Measurements from ENCODE around the gene ARPC3.
"Not testable (repeated sequence)": the region's sequence is repeated elsewhere in the genome, so short reads cannot be mapped to it uniquely, and the experiment has no call there.

The ARPC3 gene

GRCh38 chr12:110417113-110417512 lies 33.0 kb downstream of the ARPC3 start:
- DNase-seq (ENCODE audit: low read depth): not testable (repeated sequence)

- not testable (repeated sequence) for DNase-seq (ENCODE audit: low read depth)
Measured at GRCh38 chr12:110410086-110410485, 40.1 kb downstream of the ARPC3 start.

- DNase-seq (ENCODE audit: low read depth): not testable (repeated sequence)
Measured at GRCh38 chr12:110405126-110405662, 44.9 kb downstream of the ARPC3 start.

- peak; percentile 70 for DNase-seq (ENCODE audit: low read depth)
Measured at GRCh38 chr12:110403976-110404682, 46.0 kb downstream of the ARPC3 start.

- peak; percentile 78 for DNase-seq (ENCODE audit: low read depth)
Measured at GRCh38 chr12:110403146-110403975, 46.8 kb downstream of the ARPC3 start, which contains the start of gene ANAPC7. TSS of gene ANAPC7 (minus strand) at chr12:110403708. CDS start at chr12:110403627, 81 bp downstream.

All from stimulated activated CD4-positive, alpha-beta T cell treated with anti-CD3 and anti-CD28 coated beads, Interleukin-2, amount 100 ng/mL, for 4 hours (primary cell).